Neuron (in vitro differentiated cells): ENCODE results near the gene IL4.

Experiments
- H2AFZ ChIP-seq: one replicate; pipeline ENCODE4 v1.6.1; 2013; ENCODE audit warnings: low read depth, mild to moderate bottlenecking, inconsistent platforms, low read length, moderate library complexity
- H3K27me3 ChIP-seq: one replicate; pipeline ENCODE4 v1.6.1; 2013; ENCODE audit warnings: low read length; ENCODE audit not compliant: insufficient read depth
- H3K36me3 ChIP-seq: one replicate; pipeline ENCODE4 v1.6.1; 2013; ENCODE audit warnings: low read length; ENCODE audit not compliant: insufficient read depth
- H3K4me1 ChIP-seq: one replicate; pipeline ENCODE4 v1.6.1; 2013; ENCODE audit warnings: low read length; ENCODE audit not compliant: insufficient read depth
- H3K4me3 ChIP-seq: 2 replicates; pipeline ENCODE4 v1.5.1; 2013; ENCODE audit warnings: mild to moderate bottlenecking, low read length, moderate library complexity
- H3K9me3 ChIP-seq: one replicate; pipeline ENCODE4 v1.6.1; 2013; ENCODE audit warnings: low read length

Gene IL4

DNA sequence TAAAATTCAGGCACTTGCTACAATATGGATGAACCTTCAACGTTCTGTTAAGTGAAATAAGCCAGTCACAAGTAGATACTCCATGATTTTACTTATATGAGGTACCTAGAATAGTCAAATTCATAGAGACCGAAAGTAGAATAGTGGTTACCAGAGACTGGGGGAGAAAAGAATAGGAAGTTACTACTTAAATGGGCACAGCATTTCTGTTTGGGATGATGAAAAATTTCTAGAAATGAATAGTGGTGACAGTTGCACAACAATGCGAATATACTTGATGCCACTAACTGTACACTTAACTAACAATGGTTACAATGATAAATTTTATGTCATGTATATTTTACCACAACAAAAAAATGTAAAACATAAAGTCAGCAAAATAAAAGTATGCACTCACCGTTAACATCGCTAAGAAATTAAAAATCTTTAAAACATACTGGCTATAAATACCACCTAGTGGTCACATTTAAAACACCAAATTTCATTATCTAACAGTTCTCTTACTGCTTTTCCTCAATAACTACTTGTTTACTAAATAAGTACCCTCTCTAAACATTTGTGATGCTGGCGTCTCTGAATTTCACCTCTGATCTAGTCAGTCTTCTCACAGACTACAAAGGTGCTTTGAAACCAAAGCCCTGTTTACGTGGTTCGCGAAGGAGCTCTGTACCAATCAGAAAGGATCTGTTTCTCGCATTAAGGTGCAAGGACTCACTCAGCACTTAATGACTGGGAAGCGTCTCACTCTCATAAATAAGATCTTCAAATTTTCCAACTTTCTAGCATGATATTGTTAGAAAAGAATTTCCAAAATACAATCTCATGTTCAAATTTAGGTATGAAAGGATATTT lies 40.9 kb downstream of the IL4 start:
- no peaks in the 10 kb centered on the region for H3K4me1 ChIP-seq

DNA sequence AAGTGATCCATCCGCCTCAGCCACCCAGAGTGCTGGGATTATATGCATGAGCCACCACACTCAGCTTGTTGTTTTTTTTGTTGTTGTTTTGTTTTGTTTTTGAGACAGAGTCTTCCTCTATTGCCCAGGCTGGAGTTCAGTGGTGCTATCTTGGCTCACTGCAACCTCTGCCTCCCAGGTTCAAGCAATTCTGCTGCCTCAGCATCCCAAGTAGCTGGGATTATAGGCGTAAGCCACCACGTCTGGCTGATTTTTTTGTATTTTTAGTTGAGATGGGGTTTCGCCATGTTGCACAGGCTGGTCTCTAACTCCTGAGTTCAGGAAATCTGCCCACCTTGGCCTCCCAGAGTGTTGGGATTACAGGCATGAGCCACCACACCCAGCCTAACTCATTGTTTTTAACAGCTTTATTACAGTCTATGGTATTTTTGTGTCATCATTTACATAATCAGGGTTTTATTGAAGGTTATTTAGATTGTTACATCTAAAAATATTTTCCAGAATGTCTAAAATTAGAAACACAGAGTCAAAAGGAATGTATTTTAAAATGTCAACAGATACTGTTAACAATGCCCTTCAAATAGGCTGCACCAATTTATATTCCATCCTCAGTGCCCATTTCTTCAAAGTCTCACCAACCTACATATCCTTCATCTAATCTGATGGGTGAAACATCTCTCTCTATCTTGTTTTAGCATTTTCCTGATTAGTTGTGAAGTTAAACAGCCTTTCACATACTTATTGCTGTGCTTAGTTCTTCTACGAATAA lies 44.9 kb downstream of the IL4 start:
- no peaks in the 10 kb centered on the region for H3K9me3 ChIP-seq
- H3K4me3 ChIP-seq: no peak overlapping the region
- no peaks in the 10 kb centered on the region for H3K4me1 ChIP-seq
- H3K27me3 ChIP-seq: no peaks in the 10 kb centered on the region
- H2AFZ ChIP-seq: no peak overlapping the region
- H3K36me3 ChIP-seq: peaks cover 18% of the 10 kb centered on the region

More for the DNA sequence above, 40.9 kb downstream of the IL4 start:
- Histone ChIP-seq H3K27me3 (no peaks in the 10 kb centered on the region), H3K9me3 (no peaks in the 10 kb centered on the region), H3K36me3 (peaks cover 18% of the 10 kb centered on the region), H3K4me3 (no peak overlapping the region), H2AFZ (no peak overlapping the region)

DNA sequence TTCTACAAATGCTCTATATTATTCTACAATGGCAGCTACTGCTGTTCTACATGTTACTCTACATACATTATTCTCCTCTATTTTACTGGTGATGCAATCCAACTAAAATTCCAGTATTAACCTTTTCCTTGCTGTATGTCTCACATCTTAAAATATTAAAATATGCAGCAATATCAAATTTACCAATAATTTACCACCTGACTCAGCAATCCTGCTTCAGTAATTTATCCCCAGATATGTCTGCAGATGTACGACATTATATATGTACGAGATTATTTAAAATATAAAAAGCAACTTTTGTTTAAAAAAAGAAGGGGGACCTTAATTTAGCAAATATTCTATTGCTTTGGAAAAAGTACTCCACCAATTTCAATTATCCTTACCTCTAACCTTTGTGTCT lies 52.0 kb downstream of the IL4 start:
- Histone ChIP-seq H3K4me1 (no peaks in the 10 kb centered on the region), H3K27me3 (no peaks in the 10 kb centered on the region)

DNA sequence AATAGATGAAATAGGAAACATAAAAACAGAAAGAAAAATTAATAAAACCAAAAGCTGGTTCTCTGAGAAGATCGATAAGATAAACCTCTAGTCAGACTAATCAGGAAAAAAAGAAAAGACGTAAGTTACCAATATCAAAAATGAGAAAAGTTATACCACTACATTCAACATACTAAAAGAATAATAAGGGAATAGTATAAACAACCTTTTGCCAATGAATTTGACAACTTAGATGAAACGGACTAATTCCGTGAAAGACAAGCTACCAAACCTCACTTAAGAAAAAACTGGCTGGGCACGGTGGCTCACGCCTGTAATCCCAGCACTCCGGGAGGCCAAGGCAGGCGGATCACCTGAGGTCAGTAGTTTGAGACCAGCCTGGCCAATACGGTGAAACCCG lies 56.1 kb downstream of the IL4 start:
- no peaks in the 10 kb centered on the region for H3K27me3 ChIP-seq
- H3K36me3 ChIP-seq: peaks cover 12% of the 10 kb centered on the region
- no peak overlapping the region for H3K4me3 ChIP-seq
- H2AFZ ChIP-seq: no peak overlapping the region
- no peaks in the 10 kb centered on the region for H3K9me3 ChIP-seq
- H3K4me1 ChIP-seq: no peaks in the 10 kb centered on the region

More for the DNA sequence above, 52.0 kb downstream of the IL4 start:
- Histone ChIP-seq H3K9me3 (no peaks in the 10 kb centered on the region), H3K4me3 (no peak overlapping the region), H3K36me3 (peaks cover 11% of the 10 kb centered on the region), H2AFZ (no peak overlapping the region)
